CD8-positive, alpha-beta memory T cell (primary cell): ENCODE data around the gene RAD17. TPM values are rescaled to one million over a fixed set of nuclear protein-coding genes. Genes with fewer than 3 reads are reported as not detected.

Experiments used
- CTCF ChIA-PET: fragments of 350-600 bp; sonication (Branson Sonifier 250); formaldehyde crosslinking; loops from one replicate; lab custom pipeline; 2021; ENCODE audit warnings: antibody characterized with exemption; lab: Charles Lee
- POLR2A ChIA-PET: fragments of 350-600 bp; sonication (Branson Sonifier 250); formaldehyde crosslinking; loops from one replicate; lab custom pipeline; 2021; ENCODE audit warnings: antibody characterized with exemption; lab: Charles Lee
- DNase-seq, 5 donors: peaks; one replicate each; pipeline versions ENCODE4 v3.0.0 to v3.0.0-alpha.2; 2020 to 2022; ENCODE audit warnings: mixed read lengths in 1 of 5
- H3K27ac ChIP-seq: one replicate; pipeline ENCODE4 v1.7.0; 2013; ENCODE audit warnings: low read depth, mild to moderate bottlenecking, low read length, moderate library complexity
- H3K27me3 ChIP-seq: 2 replicates; pipeline ENCODE4 v1.7.0; 2013; ENCODE audit warnings: low read length, mild to moderate bottlenecking; ENCODE audit not compliant: insufficient read depth, poor library complexity, severe bottlenecking
- H3K36me3 ChIP-seq: 2 replicates; pipeline ENCODE4 v1.7.0; 2013; ENCODE audit warnings: mild to moderate bottlenecking, low read length, moderate library complexity; ENCODE audit not compliant: insufficient read depth
- H3K4me1 ChIP-seq: 2 replicates; pipeline ENCODE4 v1.7.0; 2013; ENCODE audit warnings: mild to moderate bottlenecking, low read length, moderate library complexity; ENCODE audit not compliant: insufficient read depth
- H3K4me3 ChIP-seq: 2 replicates; pipeline ENCODE4 v1.7.0; 2013; ENCODE audit warnings: mild to moderate bottlenecking, low read length
- H3K9me3 ChIP-seq: 2 replicates; pipeline ENCODE4 v1.7.0; 2013; ENCODE audit warnings: mild to moderate bottlenecking, low read length
- H3K27ac Mint-ChIP-seq, 8 donors: one replicate each; pipeline ENCODE4 v1.8.0; 2020 to 2021; ENCODE audit warnings: mixed read lengths in 8 of 8, mild to moderate bottlenecking in 6 of 8, inconsistent platforms in 3 of 8, moderate library complexity in 3 of 8
- H3K27me3 Mint-ChIP-seq, 2 donors: one replicate each; pipeline ENCODE4 v1.8.0; 2020 to 2021; ENCODE audit warnings: mixed read lengths in 2 of 2, mild to moderate bottlenecking in 1 of 2, moderate library complexity in 1 of 2
- H3K36me3 Mint-ChIP-seq, 3 donors: one replicate each; pipeline ENCODE4 v1.8.0; 2020 to 2021; ENCODE audit warnings: mixed read lengths in 3 of 3, inconsistent platforms in 1 of 3, mild to moderate bottlenecking in 1 of 3
- H3K4me1 Mint-ChIP-seq, 3 donors: one replicate each; pipeline ENCODE4 v1.8.0; 2020 to 2021; ENCODE audit warnings: mixed read lengths in 3 of 3, inconsistent platforms in 1 of 3, mild to moderate bottlenecking in 1 of 3
- H3K4me3 Mint-ChIP-seq, 7 donors: one replicate each; pipeline ENCODE4 v1.8.0; 2020 to 2021; ENCODE audit warnings: mixed read lengths in 7 of 7, mild to moderate bottlenecking in 6 of 7, moderate library complexity in 4 of 7, inconsistent platforms in 2 of 7
- H3K9me3 Mint-ChIP-seq, 5 donors: one replicate each; pipeline ENCODE4 v1.8.0; 2020 to 2022; ENCODE audit warnings: mixed read lengths in 5 of 5, mild to moderate bottlenecking in 3 of 5, moderate library complexity in 2 of 5, inconsistent platforms in 1 of 5
- polyA plus RNA-seq: library from polyadenylated mRNA; unstranded; fragments of 300-500 nt; fragmentation: Illumina TruSeq; gene quantifications from one replicate; pipeline ENCODE4 v1.2.3, GENCODE V29; 2021
- total RNA-seq, 2 experiments: library from RNA; stranded (reverse); gene quantifications; one replicate each; pipeline ENCODE4 v1.2.3, GENCODE V29; 2021

Gene RAD17
- total and polyA plus RNA-seq, 3 experiments from 2014 or later = 26.5 to 28.4 (median 27.6) TPM

GRCh38 chr5:69335341-69335935, 34.2 kb upstream of the RAD17 start:
- H3K27me3 Mint-ChIP-seq = peaks cover 0 to 1% of the 10 kb centered on the region in 2 donors
- H3K9me3 Mint-ChIP-seq = no peaks in the 10 kb centered on the region
- Histone ChIP-seq H3K9me3 (no peaks in the 10 kb centered on the region), H3K27me3 (no peaks in the 10 kb centered on the region), H3K4me1 (peaks cover 18% of the 10 kb centered on the region), H3K27ac (no peak overlapping the region), H3K36me3 (no peaks in the 10 kb centered on the region), H3K4me3 (no peak overlapping the region)
- peaks cover 12 to 22% (median 20%) of the 10 kb centered on the region in 3 donors for H3K4me1 Mint-ChIP-seq
- no peak for DNase-seq
- H3K4me3 Mint-ChIP-seq = peak overlapping the region in 1 of 7 donors; percentile 55
- H3K36me3 Mint-ChIP-seq = peaks cover 2 to 7% (median 4%) of the 10 kb centered on the region in 3 donors
- peak overlapping the region in 2 of 8 donors; percentile 5 to 48 for H3K27ac Mint-ChIP-seq
- POLR2A ChIA-PET = interaction anchor here (0.7 kb wide), 1 partner anchor 257 kb away, joined by 8 read pairs; no protein-coding TSS in a partner anchor
- CTCF ChIA-PET = interaction anchor here (0.5 to 2.2 kb wide), 9 partner anchors 12 to 245 kb away, joined by 3 to 11 read pairs (median 5); partner anchors contain the start of genes CDK7 and SLC30A5

GRCh38 chr5:69341520-69342161, 28.0 kb upstream of the RAD17 start:
- Mint-ChIP-seq H3K4me3 (no peak overlapping the region), H3K27ac (no peak overlapping the region)

DNA sequence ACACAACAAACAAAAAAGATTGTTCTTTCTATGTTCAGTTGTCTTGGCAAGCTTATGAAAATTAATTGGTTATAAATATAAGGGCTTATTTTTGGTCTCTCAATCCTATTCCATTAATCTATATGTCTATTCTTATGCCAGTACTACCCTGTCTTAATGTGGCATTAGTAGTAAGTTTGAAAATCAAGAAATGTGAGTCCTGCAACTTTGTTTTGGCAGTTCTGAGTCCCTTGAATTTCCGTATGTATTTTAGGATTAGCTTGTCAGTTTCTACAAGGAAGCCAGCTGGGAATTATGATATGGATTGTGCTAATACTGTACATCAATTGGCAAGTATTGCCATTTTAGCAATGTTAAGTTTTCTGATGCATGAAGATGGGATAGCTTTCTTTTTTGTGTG, 26.5 kb upstream of the RAD17 start:
- Histone ChIP-seq H3K27ac (no peak overlapping the region), H3K9me3 (no peaks in the 10 kb centered on the region), H3K27me3 (no peaks in the 10 kb centered on the region), H3K4me3 (no peak overlapping the region), H3K4me1 (no peaks in the 10 kb centered on the region), H3K36me3 (no peaks in the 10 kb centered on the region)
- POLR2A ChIA-PET = no interaction called here
- Mint-ChIP-seq H3K27ac (no peak overlapping the region), H3K4me1 (no peaks in the 10 kb centered on the region), H3K4me3 (no peak overlapping the region), H3K27me3 (no peaks in the 10 kb centered on the region), H3K9me3 (peaks cover 0 to 3% (median 0%) of the 10 kb centered on the region in 5 donors), H3K36me3 (no peaks in the 10 kb centered on the region)
- no peak for DNase-seq
- CTCF ChIA-PET = no interaction called here

More at GRCh38 chr5:69341520-69342161, 28.0 kb upstream of the RAD17 start:
- no peaks in the 10 kb centered on the region for H3K36me3 Mint-ChIP-seq
- no peak overlapping the region for H3K4me3 ChIP-seq
- no peak overlapping the region for H3K27ac ChIP-seq
- no peak for DNase-seq
- ChIA-PET POLR2A (no interaction called here), CTCF (no interaction called here)
- H3K4me1 Mint-ChIP-seq = no peaks in the 10 kb centered on the region
- H3K27me3 ChIP-seq = no peaks in the 10 kb centered on the region
- H3K9me3 ChIP-seq = no peaks in the 10 kb centered on the region
- H3K27me3 Mint-ChIP-seq = no peaks in the 10 kb centered on the region
- H3K4me1 ChIP-seq = no peaks in the 10 kb centered on the region
- no peaks in the 10 kb centered on the region for H3K36me3 ChIP-seq
- H3K9me3 Mint-ChIP-seq = peaks cover 0 to 3% (median 0%) of the 10 kb centered on the region in 5 donors

- H3K36me3 ChIP-seq = peaks cover 9% of the 10 kb centered on the region
- no peak overlapping the region for H3K4me3 Mint-ChIP-seq
Observed at GRCh38 chr5:69350664-69351063, 19.0 kb upstream of the RAD17 start.

GRCh38 chr5:69359699-69360098, 9.9 kb upstream of the RAD17 start:
- no peak overlapping the region for H3K27ac ChIP-seq
- H3K4me3 ChIP-seq = no peak overlapping the region
- no peaks in the 10 kb centered on the region for H3K27me3 ChIP-seq
- H3K9me3 ChIP-seq = no peaks in the 10 kb centered on the region
- POLR2A ChIA-PET = no interaction called here
- Mint-ChIP-seq H3K27ac (peak overlapping the region in 3 of 8 donors; percentile 11 to 27 (median 14)), H3K9me3 (no peaks in the 10 kb centered on the region), H3K4me1 (peaks cover 12 to 42% (median 36%) of the 10 kb centered on the region in 3 donors), H3K4me3 (no peak overlapping the region), H3K27me3 (no peaks in the 10 kb centered on the region), H3K36me3 (peaks cover 0 to 55% (median 17%) of the 10 kb centered on the region in 3 donors)
- H3K36me3 ChIP-seq = peaks cover 10% of the 10 kb centered on the region
- CTCF ChIA-PET = no interaction called here
- no peaks in the 10 kb centered on the region for H3K4me1 ChIP-seq
- DNase-seq = no peak

More at GRCh38 chr5:69350664-69351063, 19.0 kb upstream of the RAD17 start:
- POLR2A ChIA-PET = no interaction called here
- Mint-ChIP-seq H3K27ac (no peak overlapping the region), H3K27me3 (no peaks in the 10 kb centered on the region), H3K9me3 (no peaks in the 10 kb centered on the region), H3K4me1 (peaks cover 2 to 3% (median 2%) of the 10 kb centered on the region in 3 donors), H3K36me3 (peaks cover 8 to 38% (median 18%) of the 10 kb centered on the region in 3 donors)
- H3K4me3 ChIP-seq = no peak overlapping the region
- H3K27ac ChIP-seq = no peak overlapping the region
- DNase-seq = no peak
- no peaks in the 10 kb centered on the region for H3K9me3 ChIP-seq
- H3K27me3 ChIP-seq = no peaks in the 10 kb centered on the region
- CTCF ChIA-PET = no interaction called here
- no peaks in the 10 kb centered on the region for H3K4me1 ChIP-seq

DNA sequence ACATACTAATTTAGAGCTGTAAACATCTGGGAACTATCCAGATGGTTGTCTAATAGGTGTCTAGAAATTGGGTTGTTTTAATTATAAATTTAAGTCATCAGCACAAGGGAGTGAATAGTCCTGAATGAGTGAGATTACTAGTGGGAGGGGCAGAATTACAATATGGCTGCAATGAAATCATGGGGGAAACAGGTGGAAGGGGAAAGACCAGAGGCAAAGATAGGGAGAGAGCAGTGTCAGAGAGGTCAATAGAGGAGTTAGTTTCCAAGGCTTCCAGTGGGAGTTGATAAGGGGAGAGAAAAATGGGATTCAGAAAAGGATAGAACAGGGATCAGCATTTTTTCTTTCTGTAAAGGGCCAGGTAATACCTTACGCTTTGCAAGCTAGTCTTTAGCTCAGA, 9.2 kb upstream of the RAD17 start:
- Histone ChIP-seq H3K27ac (no peak overlapping the region), H3K9me3 (no peaks in the 10 kb centered on the region), H3K4me3 (no peak overlapping the region), H3K4me1 (no peaks in the 10 kb centered on the region), H3K27me3 (no peaks in the 10 kb centered on the region), H3K36me3 (peaks cover 16% of the 10 kb centered on the region)
- peaks cover 3 to 59% (median 19%) of the 10 kb centered on the region in 3 donors for H3K36me3 Mint-ChIP-seq
- CTCF ChIA-PET = no interaction called here
- H3K27ac Mint-ChIP-seq = peak overlapping the region in 4 of 8 donors; percentile 27 to 66 (median 54)
- no peak overlapping the region for H3K4me3 Mint-ChIP-seq
- no peaks in the 10 kb centered on the region for H3K9me3 Mint-ChIP-seq
- no peaks in the 10 kb centered on the region for H3K27me3 Mint-ChIP-seq
- H3K4me1 Mint-ChIP-seq = peaks cover 14 to 49% (median 41%) of the 10 kb centered on the region in 3 donors
- POLR2A ChIA-PET = no interaction called here
- DNase-seq = no peak

DNA sequence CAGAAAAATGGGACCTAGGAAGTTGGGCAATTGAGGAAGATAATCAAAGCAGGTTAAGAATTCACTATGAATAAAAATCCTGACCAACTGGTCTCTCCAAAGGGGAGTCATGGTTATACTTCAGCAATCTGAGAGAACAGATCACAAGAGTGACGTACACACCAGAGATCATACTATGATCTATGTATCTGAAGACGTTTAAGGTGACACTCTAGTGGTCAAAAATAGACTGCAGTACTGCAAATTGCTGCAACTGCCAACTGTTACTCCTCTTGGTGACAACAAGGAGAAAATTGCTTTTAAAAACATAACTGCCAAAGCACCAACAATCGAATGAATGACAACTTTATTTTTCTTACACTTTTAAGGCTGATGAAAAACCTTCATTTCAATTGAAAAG, 5.2 kb upstream of the RAD17 start:
- no peaks in the 10 kb centered on the region for H3K27me3 ChIP-seq
- Mint-ChIP-seq H3K27me3 (no peaks in the 10 kb centered on the region), H3K9me3 (peaks cover 0 to 2% (median 0%) of the 10 kb centered on the region in 5 donors), H3K27ac (peak overlapping the region in 2 of 8 donors; percentile 72 to 73), H3K36me3 (peaks cover 3 to 59% (median 17%) of the 10 kb centered on the region in 3 donors), H3K4me1 (peaks cover 27 to 59% (median 54%) of the 10 kb centered on the region in 3 donors), H3K4me3 (peak overlapping the region in 1 of 7 donors; percentile 63)
- ChIA-PET CTCF (interaction anchor here (1.0 kb wide), 1 partner anchor 40 kb away, joined by 3 read pairs; no protein-coding TSS in a partner anchor), POLR2A (no interaction called here)
- H3K27ac ChIP-seq = no peak overlapping the region
- peaks cover 23% of the 10 kb centered on the region for H3K36me3 ChIP-seq
- DNase-seq = peak in 1 of 5 donors; percentile 16
- H3K9me3 ChIP-seq = no peaks in the 10 kb centered on the region
- no peak overlapping the region for H3K4me3 ChIP-seq
- peaks cover 14% of the 10 kb centered on the region for H3K4me1 ChIP-seq

DNA sequence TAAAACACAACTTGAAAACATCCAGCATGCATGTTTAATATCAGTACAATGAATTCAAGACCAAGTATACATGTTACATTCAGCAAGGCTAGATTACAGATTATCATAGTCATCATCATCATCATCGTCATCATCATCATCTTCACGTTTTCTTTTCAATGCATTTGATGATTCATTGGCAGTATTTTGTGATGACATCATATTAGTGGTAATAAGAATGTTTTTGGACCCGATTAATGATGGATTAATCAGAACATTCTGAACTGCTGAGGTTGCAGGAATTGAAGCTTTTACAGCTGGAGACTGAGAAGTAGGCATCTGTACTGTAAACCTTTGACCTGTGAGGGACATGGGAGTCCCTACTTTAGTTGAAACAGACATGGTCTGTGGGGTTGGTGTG, 4.8 kb upstream of the RAD17 start:
- ChIA-PET CTCF (interaction anchor here (1.0 kb wide), 1 partner anchor 40 kb away, joined by 3 read pairs; no protein-coding TSS in a partner anchor), POLR2A (no interaction called here)
- Mint-ChIP-seq H3K27ac (peak overlapping the region in 1 of 8 donors; percentile 72), H3K4me1 (peaks cover 27 to 54% (median 53%) of the 10 kb centered on the region in 3 donors), H3K4me3 (peak overlapping the region in 1 of 7 donors; percentile 63), H3K27me3 (no peaks in the 10 kb centered on the region), H3K9me3 (peaks cover 0 to 2% (median 0%) of the 10 kb centered on the region in 5 donors), H3K36me3 (peaks cover 3 to 62% (median 17%) of the 10 kb centered on the region in 3 donors)
- no peaks in the 10 kb centered on the region for H3K9me3 ChIP-seq
- no peak overlapping the region for H3K4me3 ChIP-seq
- H3K4me1 ChIP-seq = peaks cover 14% of the 10 kb centered on the region
- no peak for DNase-seq
- H3K36me3 ChIP-seq = peaks cover 23% of the 10 kb centered on the region
- H3K27me3 ChIP-seq = no peaks in the 10 kb centered on the region
- H3K27ac ChIP-seq = no peak overlapping the region
